OCI-LY1 (cell line): ENCODE results near the gene PCBP3.

Source experiments
- CTCF ChIP-seq: fragments of 200-600 bp; sonication (generic), shearing (Covaris generic); IDR thresholded peaks from 2 replicates; pipeline ENCODE4 v1.5.1; 2017; ENCODE audit warnings: mild to moderate bottlenecking, antibody characterized with exemption, low read length, moderate library complexity, mixed read lengths
- EZH2 ChIP-seq: fragments of 200-600 bp; sonication (generic), shearing (Covaris generic); IDR thresholded peaks from 2 replicates; pipeline ENCODE4 v1.8.0; 2017; ENCODE audit warnings: borderline replicate concordance, mixed run types, mild to moderate bottlenecking, antibody characterized with exemption, low read length, moderate library complexity, mixed read lengths

- TF ChIP-seq CTCF, result no peak
- no peak for TF ChIP-seq EZH2
Measured at GRCh38 chr21:45636459-45636858, 7.1 kb upstream of the PCBP3 start.
